Osteoblast (primary cell): Measurements from ENCODE around the gene NRTN. TPM values are rescaled to one million over a fixed set of nuclear protein-coding genes. Genes with fewer than 3 reads are reported as not detected.
A peak's percentile ranks its signal among the peaks of the same experiment; 100 is the strongest.
"Not testable (repeated sequence)": the region's sequence is repeated elsewhere in the genome, so short reads cannot be mapped to it uniquely, and the experiment has no call there.

Experiments
- DNase-seq: peaks from one replicate; pipeline ENCODE4 v3.0.0; 2011; ENCODE audit warnings: low spot score, mixed read lengths; ENCODE audit not compliant: insufficient read length; ENCODE audit errors: missing footprints
- H2AFZ ChIP-seq: 2 replicates; pipeline ENCODE4 v1.6.0; 2011; ENCODE audit warnings: mild to moderate bottlenecking, low read length
- H3K27ac ChIP-seq: 2 replicates; pipeline ENCODE4 v1.5.1; 2011; ENCODE audit warnings: mild to moderate bottlenecking, low read depth, low read length, moderate library complexity
- H3K27me3 ChIP-seq: 2 replicates; pipeline ENCODE4 v1.6.0; 2012; ENCODE audit warnings: mild to moderate bottlenecking, control low read depth, inconsistent platforms, low read length, moderate library complexity; ENCODE audit not compliant: insufficient read depth
- H3K36me3 ChIP-seq: 2 replicates; pipeline ENCODE4 v1.5.1; 2011; ENCODE audit warnings: mild to moderate bottlenecking, low read length, control low read depth, moderate library complexity; ENCODE audit not compliant: insufficient read depth
- H3K4me1 ChIP-seq: 2 replicates; pipeline ENCODE4 v1.5.1; 2011; ENCODE audit warnings: mild to moderate bottlenecking, low read length, control low read depth, moderate library complexity; ENCODE audit not compliant: insufficient read depth
- H3K4me2 ChIP-seq: 2 replicates; pipeline ENCODE4 v1.6.0; 2011; ENCODE audit warnings: mild to moderate bottlenecking, low read length; ENCODE audit not compliant: insufficient read depth
- H3K4me3 ChIP-seq: fragments of 200-600 bp; sonication (generic); 3 replicates; pipeline ENCODE4 v1.5.1; 2012; ENCODE audit warnings: mild to moderate bottlenecking, low read length, inconsistent platforms; ENCODE audit not compliant: insufficient read depth
- H3K79me2 ChIP-seq: 2 replicates; pipeline ENCODE4 v1.6.0; 2012; ENCODE audit warnings: mild to moderate bottlenecking, low read length, control low read depth, inconsistent platforms; ENCODE audit not compliant: insufficient read depth
- H3K9me3 ChIP-seq: 2 replicates; pipeline ENCODE4 v1.5.1; 2011; ENCODE audit warnings: low read depth, low read length, control low read depth
- H4K20me1 ChIP-seq: 2 replicates; pipeline ENCODE4 v1.6.0; 2012; ENCODE audit warnings: mild to moderate bottlenecking, low read length, control low read depth; ENCODE audit not compliant: insufficient read depth
- CTCF ChIP-seq: IDR thresholded peaks from 2 replicates; pipeline ENCODE4 v1.5.1; 2011; ENCODE audit warnings: mild to moderate bottlenecking, low read depth, low read length, moderate library complexity; ENCODE audit errors: extremely low read depth
- total RNA-seq: library from RNA; depleted of rRNA; stranded (reverse); fragments of >200 nt; gene quantifications from 2 replicates; pipeline ENCODE4 v1.2.3, GENCODE V29; 2012

Gene NRTN
- total RNA-seq, 1 donor = not detected

GRCh38 chr19:5843295-5843927 is 38.5 kb downstream of the NRTN start:
- Histone ChIP-seq H3K79me2 (no peaks in the 10 kb centered on the region), H3K27me3 (peaks cover 5% of the 10 kb centered on the region), H3K4me2 (no peak overlapping the region), H2AFZ (no peak overlapping the region), H3K36me3 (no peaks in the 10 kb centered on the region), H3K27ac (no peak overlapping the region), H3K4me1 (no peaks in the 10 kb centered on the region), H4K20me1 (no peaks in the 10 kb centered on the region), H3K4me3 (no peak overlapping the region), H3K9me3 (no peaks in the 10 kb centered on the region)
- peak; percentile 48 for DNase-seq
- TF ChIP-seq CTCF = no peak

GRCh38 chr19:5844456-5845433 is 39.9 kb downstream of the NRTN start:
- no peaks in the 10 kb centered on the region for H3K36me3 ChIP-seq
- H2AFZ ChIP-seq = no peak overlapping the region
- no peak overlapping the region for H3K4me3 ChIP-seq
- H3K79me2 ChIP-seq = no peaks in the 10 kb centered on the region
- peak; percentile 76 for DNase-seq
- no peaks in the 10 kb centered on the region for H3K4me1 ChIP-seq
- H4K20me1 ChIP-seq = no peaks in the 10 kb centered on the region
- peaks cover 4% of the 10 kb centered on the region for H3K27me3 ChIP-seq
- H3K4me2 ChIP-seq = no peak overlapping the region
- no peaks in the 10 kb centered on the region for H3K9me3 ChIP-seq
- no peak overlapping the region for H3K27ac ChIP-seq
- no peak for TF ChIP-seq CTCF

GRCh38 chr19:5847846-5848245 is 43.0 kb downstream of the NRTN start:
- H2AFZ ChIP-seq, H3K4me2 ChIP-seq, H3K4me1 ChIP-seq, H3K79me2 ChIP-seq, DNase-seq, H3K27ac ChIP-seq, H3K36me3 ChIP-seq, H4K20me1 ChIP-seq, H3K27me3 ChIP-seq, H3K4me3 ChIP-seq, H3K9me3 ChIP-seq: not testable (repeated sequence)

GRCh38 chr19:5848621-5849020 is 43.8 kb downstream of the NRTN start:
- H3K4me2 ChIP-seq, H3K27me3 ChIP-seq, H3K9me3 ChIP-seq, H3K4me3 ChIP-seq, H3K79me2 ChIP-seq, H2AFZ ChIP-seq, H3K4me1 ChIP-seq, DNase-seq, H3K27ac ChIP-seq, H4K20me1 ChIP-seq, H3K36me3 ChIP-seq: not testable (repeated sequence)
